SKM-1 treated with dmso at 0.1 percent for 144 hours (cell line): ENCODE results near the gene HEXIM1.

Experiments
- DNase-seq: peaks from one replicate; lab custom pipeline; 2025; ENCODE audit not compliant: unreplicated experiment; lab: John Stamatoyannopoulos, UW

Gene HEXIM1, protein sequence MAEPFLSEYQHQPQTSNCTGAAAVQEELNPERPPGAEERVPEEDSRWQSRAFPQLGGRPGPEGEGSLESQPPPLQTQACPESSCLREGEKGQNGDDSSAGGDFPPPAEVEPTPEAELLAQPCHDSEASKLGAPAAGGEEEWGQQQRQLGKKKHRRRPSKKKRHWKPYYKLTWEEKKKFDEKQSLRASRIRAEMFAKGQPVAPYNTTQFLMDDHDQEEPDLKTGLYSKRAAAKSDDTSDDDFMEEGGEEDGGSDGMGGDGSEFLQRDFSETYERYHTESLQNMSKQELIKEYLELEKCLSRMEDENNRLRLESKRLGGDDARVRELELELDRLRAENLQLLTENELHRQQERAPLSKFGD

DNA sequence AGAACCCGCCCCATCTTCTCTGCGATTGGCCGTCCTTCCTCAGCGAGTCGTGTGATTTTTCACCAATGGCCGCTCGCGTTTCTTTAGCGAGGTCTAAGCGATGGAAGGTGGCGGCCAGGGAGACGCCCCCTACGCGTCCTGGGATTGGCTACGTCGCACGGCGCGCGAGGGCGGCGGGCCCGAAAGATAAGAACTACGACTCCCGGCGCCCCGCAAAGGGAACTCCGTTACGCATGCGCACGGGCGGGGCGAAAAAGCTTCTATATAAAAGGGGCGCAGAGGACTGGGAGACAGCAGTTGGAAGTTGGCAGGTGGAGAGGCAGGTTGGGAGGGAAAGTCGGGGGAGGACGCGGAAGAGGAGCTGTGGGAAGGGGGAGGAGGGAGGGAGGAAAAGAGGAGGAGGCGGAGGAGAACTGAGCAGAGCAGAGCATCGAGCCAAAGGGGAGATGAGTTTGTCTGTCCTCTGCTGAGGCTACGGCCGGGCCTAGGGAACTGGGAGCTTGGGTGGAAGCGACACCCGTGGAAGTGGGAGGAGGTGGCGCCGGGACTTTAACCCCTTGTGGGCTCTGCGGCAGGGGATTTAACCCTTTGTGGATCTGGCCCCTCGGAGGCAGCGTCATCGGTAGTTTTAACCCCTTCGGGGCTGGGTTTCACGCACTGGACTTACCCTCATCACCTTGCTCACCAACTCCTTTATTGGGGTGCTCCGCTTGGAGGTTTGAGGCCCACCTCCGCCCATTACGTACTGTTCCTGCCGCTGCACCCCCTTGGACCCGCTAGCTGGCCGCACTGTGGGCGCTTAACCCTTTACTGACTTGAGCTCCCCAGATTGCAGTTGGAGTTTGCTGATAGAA, at the start of gene HEXIM1:
Gene HEXIM1 (plus strand): TSS at position 293 of the 854 bp plus-strand sequence. CDS start 716 bp downstream, outside the sequence.
- peak; percentile 99 for DNase-seq

DNA sequence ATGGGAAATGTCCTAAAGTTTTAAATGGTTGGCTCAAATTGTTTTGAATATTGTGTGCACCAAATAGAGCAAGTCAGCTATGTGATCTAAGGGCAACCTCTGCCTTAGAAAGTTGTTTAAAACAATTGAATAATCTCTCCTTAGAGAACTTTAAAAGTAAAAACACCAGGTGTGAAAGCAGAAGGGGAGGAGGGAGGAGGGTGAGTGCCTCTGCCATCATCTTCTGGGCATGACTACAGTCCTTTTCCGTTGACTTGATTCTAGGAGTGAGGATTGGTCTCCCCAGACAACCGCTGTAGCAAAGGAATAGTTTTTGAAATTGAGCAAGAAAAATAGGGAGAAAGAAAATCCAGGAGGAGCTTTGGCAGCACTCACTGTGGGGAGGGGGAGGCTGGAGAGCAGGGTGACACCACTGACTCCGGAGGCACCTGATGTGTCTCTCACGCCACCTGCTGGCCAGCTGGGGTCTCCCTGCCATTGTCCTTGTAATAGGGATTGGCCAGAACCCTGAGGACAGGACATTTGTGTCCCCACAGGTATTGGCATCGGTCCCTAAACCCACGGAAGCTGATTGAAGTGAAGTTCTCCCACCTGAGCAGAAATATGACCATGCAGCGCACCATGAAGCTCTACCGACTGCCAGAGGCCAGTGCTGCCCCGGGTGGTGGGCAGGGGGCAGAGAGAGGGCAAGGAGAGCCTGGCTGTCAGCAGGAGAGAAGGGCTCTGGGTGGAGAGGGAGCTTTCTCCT, 49.2 kb upstream of the HEXIM1 start:
- peak; percentile 37 for DNase-seq

DNA sequence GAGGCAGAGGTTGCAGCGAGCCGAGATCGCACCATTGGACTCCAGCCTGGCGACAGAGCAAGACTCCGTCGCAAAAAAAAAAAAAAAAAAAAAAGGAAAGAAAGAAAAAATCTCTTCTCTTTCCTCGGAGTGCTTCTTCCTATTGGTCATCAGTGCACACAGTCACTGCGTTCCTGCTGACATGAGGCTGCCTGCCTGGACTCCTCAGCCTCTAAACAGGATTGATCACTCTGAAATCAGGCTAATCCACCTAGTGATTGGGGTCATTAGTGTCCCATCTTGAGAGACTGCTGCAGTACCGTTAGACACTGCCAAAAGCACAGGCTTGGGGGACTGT, 46.8 kb upstream of the HEXIM1 start:
- no peak for DNase-seq

DNA sequence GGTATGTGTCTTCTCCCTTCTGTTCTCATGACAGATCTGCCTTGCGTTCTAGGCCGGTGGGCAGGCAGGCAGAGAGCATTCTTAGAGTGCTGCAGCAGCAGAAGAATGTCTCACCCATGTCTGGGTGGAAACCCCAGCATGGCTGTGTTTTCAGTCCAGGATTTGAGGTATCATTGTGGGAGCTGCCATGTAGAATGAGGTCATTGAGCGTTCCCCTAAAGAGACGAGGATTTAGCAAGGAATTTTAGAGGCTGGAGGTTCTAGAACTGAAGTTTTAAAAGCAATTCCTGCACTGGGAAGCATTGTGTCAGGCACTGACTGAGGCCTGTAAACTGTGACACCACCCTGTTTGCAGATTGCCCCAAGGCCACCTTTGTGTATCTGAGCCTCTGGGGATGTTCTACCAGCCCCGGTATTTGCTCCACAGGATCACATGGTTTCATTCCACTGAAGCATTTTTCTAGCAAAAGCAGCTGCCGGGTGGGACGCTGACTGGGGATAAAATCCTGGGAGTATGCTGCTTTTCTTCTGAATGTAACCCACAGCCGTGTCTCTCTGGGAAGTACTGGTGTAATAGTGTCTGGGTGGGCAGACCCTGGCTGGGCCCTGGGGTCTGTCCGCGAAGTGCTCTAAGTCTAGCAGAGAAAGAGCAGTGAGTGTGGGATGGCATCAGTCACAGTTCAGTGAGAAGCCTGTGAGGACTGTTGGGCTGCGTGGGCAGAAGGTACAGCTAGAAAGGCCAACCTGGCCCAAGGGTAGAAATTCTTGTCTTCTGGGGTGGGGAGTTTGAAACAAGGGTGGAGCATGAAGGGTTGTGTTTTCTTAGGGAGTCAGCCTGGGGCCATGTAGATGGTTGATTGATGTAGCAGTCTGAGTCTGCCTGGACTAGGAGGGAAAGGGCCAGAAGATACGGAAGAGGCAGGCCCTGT, 46.1 kb upstream of the HEXIM1 start:
- no peak for DNase-seq

DNA sequence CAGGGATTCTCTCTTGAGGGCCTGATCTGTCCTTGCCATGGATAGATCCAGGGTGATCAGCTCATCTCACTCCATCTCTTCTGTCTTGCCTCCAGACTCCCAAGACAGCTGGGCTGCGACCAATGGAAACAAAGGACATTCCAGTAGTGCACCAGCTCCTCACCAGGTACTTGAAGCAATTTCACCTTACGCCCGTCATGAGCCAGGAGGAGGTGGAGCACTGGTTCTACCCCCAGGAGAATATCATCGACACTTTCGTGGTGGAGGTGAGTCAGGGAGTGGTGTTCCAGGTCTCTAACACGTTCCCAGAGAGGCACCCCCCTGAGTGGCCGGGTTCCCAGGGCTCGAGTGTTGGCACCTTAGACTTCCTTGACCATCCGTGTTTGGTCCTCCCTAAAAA, 45.4 kb upstream of the HEXIM1 start:
- DNase-seq = no peak

DNA sequence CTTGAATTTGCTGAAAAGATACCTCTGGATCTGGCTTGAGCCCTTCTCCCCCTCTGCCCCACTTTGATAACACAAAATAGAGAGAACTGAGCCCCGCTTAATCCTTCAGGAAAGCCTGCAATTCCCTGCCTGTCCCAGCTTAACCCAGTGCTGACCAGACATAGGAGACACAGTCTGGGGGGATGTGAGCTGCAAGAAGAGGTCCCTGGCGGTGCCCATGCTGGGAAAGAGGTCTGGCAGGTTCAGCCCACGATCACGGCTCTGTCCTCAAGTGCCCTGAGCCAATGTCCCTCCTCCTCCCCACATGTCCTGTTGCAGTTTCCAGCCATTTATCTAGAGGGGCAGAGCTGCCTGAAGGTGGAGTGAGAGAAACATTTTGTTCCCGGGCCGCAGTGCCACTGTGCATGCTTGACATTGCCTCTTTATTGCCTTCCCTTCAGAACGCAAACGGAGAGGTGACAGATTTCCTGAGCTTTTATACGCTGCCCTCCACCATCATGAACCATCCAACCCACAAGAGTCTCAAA, 44.9 kb upstream of the HEXIM1 start:
- DNase-seq = no peak

DNA sequence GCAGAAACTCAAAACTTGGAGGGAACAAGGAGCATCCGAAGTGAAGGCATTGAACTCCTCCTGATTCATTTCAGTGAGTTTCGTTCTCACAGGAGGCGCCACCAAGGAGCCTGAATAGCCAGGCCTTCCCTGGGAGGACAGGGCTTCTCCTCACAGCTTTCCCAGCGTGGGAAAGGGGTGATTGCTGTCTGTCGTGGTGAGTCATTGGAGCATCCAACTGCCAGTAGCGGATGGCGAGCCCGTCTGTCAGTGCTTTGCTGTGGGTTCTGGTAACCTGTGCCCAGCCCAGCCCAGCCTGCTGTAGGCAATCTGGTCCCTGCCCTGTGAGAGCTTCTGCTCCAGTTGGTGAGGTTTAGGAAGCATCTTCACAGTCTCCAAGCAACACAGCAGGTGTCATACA, 44.2 kb upstream of the HEXIM1 start:
- no peak for DNase-seq

DNA sequence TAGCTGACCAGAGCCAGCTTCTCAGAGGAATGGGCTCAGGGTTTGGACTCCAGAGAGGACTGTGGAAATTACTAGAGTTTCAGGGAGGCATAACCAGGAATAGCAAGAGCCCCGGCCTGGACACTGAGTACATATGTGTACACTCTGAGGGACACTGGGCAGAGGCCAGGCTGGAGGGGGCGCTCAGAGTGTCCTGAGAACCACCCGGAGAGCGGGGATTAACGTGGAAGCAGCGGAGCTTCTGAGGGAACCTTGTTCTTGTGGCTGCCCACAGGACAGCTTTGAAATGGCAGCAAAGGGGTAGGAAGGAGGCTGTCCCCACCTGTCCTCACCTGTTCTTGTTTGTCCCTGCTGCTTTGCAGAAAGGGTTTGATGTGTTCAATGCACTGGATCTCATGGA, 43.8 kb upstream of the HEXIM1 start:
- no peak for DNase-seq

DNA sequence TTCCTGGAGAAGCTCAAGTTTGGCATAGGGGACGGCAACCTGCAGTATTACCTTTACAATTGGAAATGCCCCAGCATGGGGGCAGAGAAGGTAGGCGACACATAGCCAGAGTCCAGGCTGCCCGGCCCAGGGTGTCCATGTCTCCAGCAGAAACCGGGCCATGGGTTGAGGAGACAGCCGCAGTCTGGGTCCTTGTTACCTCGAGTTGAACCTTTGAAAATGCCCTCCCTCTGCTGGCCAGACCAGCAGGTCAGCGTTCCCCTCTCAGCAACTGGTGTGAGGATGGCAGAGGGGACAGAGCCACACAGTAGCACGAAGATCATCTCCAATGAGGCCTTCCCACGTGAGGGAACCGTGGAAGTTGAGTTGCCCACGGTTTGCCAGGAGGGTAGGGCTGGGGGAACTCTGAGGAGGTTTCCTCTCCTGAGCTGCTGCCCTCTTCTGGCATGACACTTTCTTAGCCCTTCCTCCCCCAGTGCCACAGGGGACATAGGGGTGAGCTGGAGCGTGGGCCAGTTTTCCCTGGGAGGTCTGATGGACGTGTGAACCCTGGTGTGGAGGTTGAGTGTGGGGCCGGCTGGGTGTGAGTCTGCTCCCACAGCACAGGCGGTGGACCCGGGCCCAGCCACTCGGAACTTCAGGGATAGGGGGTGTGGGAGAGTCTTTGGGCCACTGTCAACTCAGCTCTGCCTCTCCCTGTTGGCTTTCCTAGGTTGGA, 43.2 kb upstream of the HEXIM1 start:
- DNase-seq = no peak

DNA sequence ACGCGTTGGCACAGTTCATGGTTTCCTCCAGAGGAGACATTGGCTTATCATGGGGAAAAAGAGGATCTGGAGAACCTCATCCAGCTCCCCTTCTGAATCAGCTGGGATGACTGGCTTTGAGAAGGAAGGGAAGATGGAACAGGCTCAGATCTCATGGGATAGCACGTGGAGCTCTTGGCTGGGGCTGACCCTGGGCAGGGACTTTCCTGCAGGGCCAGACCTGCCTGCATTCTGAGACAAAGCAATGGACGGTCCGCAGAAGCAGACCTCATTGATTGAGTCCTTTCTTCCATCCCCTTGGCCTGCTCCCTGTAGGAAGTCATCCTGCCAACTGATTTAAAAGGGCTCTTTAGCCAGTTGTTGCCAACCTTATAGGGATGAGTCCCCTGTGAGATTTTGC, 42.2 kb upstream of the HEXIM1 start:
- no peak for DNase-seq

DNA sequence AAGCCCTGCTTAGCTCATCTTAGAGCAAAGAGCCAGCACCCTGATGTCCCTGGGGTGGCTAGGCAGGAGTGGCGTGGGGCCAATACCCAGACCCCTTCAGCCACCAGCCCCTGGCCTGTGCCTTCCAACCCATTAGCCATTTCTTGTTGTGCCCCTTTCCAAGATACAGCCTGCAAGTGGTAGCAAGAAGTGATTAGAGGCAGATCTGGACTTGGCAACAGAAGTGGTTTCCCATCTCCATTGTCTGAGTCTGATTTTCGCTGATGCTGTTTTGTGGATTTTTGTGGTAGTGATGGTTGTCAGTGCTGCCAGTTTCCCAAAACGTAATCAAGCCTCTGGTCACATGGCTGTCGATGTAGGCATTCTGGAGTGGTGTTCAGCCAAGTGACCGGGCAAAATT, 41.7 kb upstream of the HEXIM1 start:
- no peak for DNase-seq

DNA sequence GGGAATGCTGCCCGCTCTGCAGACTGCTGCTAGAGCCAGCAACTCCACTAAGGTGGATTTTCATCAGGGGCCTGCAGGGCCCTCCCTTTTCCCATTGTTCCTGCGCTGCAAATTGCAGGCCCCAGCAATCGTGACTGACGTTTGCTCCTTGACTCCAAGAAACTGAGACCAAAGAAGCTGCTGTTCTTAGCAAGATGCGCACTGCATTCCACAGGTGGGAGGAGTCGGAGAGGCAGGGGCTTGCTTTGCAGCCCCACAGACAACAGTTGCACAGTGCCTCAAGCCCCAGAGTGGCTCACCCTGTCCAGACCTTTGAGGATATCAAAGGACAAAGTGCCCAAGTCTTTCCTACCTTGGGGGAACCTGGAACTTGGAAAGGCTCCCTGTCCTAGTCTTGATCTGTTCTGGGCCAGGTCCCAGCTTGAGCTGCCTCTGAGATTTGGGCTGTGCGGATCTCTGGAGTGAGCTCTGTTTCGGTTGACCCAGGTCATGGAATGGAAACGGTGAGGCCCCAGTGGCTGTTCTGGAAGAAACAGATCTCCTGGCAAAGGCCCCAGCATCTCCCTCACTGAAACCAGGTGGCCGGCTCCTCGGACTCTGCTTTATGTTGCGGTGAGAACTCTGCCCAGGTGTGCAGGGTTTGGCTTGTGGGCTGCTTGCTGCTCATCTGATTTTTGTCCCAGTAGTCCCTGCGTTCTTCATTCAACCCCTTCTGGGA, 40.8 kb upstream of the HEXIM1 start:
- DNase-seq = no peak

DNA sequence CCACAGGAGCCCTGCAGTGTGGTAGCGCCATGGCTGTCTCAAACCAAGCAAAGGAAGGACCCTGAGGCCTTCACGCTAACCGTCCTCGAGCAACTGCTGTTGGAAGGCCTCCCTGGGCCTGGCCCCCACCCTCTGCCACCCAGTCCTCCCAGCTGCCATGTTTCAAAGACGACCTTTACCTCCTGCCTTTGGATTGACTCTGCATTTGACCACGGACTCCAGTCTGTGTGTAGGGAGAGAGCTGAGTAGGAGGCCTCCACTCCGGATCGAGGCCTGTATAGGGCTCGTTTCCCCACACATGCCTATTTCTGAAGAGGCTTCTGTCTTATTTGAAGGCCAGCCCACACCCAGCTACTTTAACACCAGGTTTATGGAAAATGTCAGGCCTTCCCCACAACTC, 40.2 kb upstream of the HEXIM1 start:
- no peak for DNase-seq

DNA sequence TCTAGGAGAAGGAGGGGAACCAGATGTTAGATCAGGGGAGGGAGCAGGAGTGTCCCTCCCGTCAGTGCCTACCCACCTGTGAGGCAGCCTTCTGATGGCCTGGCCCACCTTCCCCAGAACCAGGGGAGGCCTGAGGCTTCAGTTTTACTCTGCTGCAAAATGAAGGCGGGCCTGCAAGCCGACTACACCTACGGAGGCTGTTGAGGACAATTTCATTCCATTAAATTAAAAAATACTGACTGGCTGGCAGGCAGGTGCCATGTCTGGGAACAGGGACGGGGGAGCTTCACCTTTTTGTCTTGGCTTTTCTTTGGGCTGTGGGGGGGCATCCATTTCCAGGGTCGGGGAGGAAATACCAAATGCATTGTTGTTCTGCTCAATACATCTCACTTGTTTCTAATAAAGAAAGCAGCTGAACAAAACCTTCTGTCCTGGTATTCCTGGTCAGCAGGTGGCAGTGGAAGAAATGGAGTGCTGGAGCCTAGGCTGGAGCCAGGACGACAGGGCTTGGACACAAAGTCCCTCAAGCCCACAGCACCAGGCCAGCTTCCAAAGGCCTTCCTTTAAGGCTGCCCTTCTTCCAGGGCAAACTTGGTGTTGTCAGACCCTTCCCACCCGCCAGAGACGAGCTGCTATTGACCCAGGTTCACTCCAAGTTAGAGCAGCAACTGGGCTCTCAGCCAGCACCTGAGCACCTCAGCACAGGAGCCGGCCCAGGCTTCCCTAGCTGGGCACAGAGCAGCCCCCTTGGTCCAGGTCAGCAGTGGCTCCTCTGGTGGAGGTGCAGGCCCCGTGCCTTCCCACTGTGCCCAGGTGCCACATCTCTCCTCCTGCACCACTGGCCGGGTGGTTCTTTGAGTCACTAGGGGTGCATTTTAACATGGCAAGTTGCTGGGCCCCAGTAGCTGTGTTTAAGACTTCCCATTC, 39.4 kb upstream of the HEXIM1 start:
- no peak for DNase-seq

DNA sequence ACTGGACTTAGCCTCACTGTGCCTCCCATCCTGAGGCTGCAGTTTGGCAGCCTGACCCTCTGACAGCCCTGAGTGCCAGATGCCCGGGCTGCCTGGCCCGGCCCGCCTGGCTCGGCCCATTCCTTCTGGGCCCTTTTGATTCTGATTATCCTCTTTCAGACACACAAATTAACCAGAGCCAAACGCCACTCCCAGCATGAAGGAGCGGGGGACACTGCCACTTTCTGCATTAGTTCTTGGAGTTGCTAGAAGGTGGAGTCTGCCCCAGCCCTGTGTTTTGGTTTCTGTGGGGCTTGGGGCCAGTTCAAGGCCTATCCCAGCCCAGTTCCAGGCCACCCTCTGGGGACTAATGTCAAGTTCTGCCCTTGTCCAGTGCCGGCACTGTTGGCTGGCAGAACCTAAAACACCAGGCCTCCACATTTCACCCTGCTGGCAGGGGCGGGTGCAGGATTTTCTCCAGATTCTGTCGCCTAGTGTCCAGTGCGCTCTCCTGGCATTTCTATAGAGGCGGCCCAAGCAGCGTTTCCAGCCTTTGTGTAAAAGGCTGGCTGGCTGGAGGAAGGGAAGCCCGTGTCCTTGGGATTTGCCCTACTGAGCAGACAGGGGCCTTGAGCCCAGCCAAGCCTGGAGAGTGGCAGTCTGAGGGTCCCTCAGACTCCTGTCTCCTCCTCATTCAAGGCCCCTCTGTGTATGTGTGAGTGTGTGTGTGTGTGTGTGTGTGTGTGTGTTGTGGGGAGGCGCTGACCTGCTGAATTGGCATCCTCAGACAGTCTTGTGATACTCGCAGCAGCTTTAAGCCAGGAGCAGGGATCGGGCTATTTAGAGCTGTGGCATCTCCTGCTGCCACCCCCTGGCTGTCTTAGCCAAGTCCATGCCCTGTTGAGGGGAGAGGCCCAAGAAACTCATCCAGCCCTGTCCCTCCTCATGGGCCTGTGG, 37.3 kb upstream of the HEXIM1 start:
- no peak for DNase-seq

DNA sequence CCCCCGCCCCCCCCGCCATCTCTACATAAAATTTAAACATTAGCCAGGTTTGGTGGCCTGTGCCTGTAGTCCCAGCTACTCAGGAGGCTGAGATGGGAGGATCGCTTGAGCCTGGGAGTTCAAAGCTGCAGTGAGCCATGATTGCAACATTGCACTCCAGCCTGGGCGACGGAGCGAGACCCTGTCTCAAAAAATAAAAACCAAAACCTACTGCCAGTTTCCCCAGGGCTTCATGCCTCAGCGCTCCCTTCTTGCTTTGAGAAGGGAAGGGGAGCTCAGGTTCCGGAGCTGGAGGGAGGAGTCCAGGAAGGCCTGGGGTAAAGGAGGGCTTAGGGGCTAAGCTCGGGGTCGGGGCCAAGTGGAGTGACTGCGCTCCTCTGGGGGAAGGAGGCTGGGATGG, 36.4 kb upstream of the HEXIM1 start:
- no peak for DNase-seq
